Measurements from ENCODE around the gene PLCB4.

GRCh38 chr20:9147547-9148024 lies 78.7 kb downstream of the PLCB4 start:
- TF ChIP-seq POLR2AphosphoS5 (IDR thresholded peaks at IDR 0.05) (no peak), CTCF (IDR thresholded peaks at IDR 0.05) (no peak), POLR2A (IDR thresholded peaks at IDR 0.05) (no peak), EP300 (IDR thresholded peaks at IDR 0.05) (no peak)
